Fibroblast of lung (primary cell): ENCODE results near the gene IZUMO4. TPM values are rescaled to one million over a fixed set of nuclear protein-coding genes. Genes with fewer than 3 reads are reported as not detected.

Experiments
- DNase-seq, 2 donors: peaks; one replicate each; pipeline versions ENCODE4 v3.0.0 to v3.0.0-alpha.2; 2010; ENCODE audit warnings: low read depth in 2 of 2
- H2AFZ ChIP-seq: 2 replicates; pipeline ENCODE4 v1.5.1; 2012; ENCODE audit warnings: low read length, control low read depth, inconsistent platforms
- H3K27ac ChIP-seq: 2 replicates; pipeline ENCODE4 v1.5.1; 2011; ENCODE audit warnings: low read length, control low read depth; ENCODE audit not compliant: insufficient read depth
- H3K27me3 ChIP-seq: 2 replicates; pipeline ENCODE4 v1.5.1; 2011; ENCODE audit warnings: mild to moderate bottlenecking, low read length; ENCODE audit not compliant: control insufficient read depth, insufficient read depth
- H3K36me3 ChIP-seq: 2 replicates; pipeline ENCODE4 v1.5.1; 2011; ENCODE audit warnings: low read length; ENCODE audit not compliant: control insufficient read depth, insufficient read depth
- H3K4me1 ChIP-seq: 2 replicates; pipeline ENCODE4 v1.5.1; 2011; ENCODE audit warnings: low read length; ENCODE audit not compliant: control insufficient read depth, insufficient read depth; ENCODE audit errors: extremely low read depth
- H3K4me2 ChIP-seq: 2 replicates; pipeline ENCODE4 v1.5.1; 2011; ENCODE audit warnings: low read length, control low read depth; ENCODE audit not compliant: insufficient read depth; ENCODE audit errors: extremely low read depth
- H3K4me3 ChIP-seq, 4 experiments: fragments of 200-600 bp in 1 of 4; sonication (generic) in 1 of 4; replicated peaks in 1 of 4; 2 replicates each; pipeline ENCODE4 v1.5.1; 2011 to 2016; ENCODE audit warnings: low read length in 4 of 4, low read depth in 3 of 4, mild to moderate bottlenecking in 3 of 4, control low read depth in 2 of 4, inconsistent platforms in 1 of 4, mixed read lengths in 1 of 4; ENCODE audit not compliant: insufficient read depth in 1 of 4; ENCODE audit errors: control extremely low read depth in 1 of 4
- H3K79me2 ChIP-seq: 2 replicates; pipeline ENCODE4 v1.5.1; 2012; ENCODE audit warnings: mild to moderate bottlenecking, low read length, inconsistent platforms; ENCODE audit not compliant: control insufficient read depth, insufficient read depth
- H3K9ac ChIP-seq: 2 replicates; pipeline ENCODE4 v1.5.1; 2011; ENCODE audit warnings: mild to moderate bottlenecking, low read length, control low read depth; ENCODE audit not compliant: insufficient read depth
- H3K9me3 ChIP-seq: 2 replicates; pipeline ENCODE4 v1.5.1; 2012; ENCODE audit warnings: low read depth, low read length; ENCODE audit not compliant: control insufficient read depth, insufficient read depth
- H4K20me1 ChIP-seq: 2 replicates; pipeline ENCODE4 v1.5.1; 2011; ENCODE audit warnings: low read length; ENCODE audit not compliant: control insufficient read depth, insufficient read depth; ENCODE audit errors: extremely low read depth
- EZH2 ChIP-seq: IDR thresholded peaks from 2 replicates; pipeline ENCODE4 v1.5.1; 2012; ENCODE audit warnings: low read length, control low read depth, mild to moderate bottlenecking; ENCODE audit errors: missing control alignments
- polyA plus RNA-seq, 2 donors: library from polyadenylated mRNA; depleted of rRNA in 1 of 2; stranded (reverse) in 1 of 2; unstranded in 1 of 2; fragments of >200 nt; gene quantifications; 2 replicates each; pipeline ENCODE4 v1.2.1, GENCODE V29; 2011 to 2012; ENCODE audit warnings: missing spikeins in 1 of 2
- total RNA-seq: library from RNA; depleted of rRNA; stranded (reverse); fragments of >200 nt; gene quantifications from 2 replicates; pipeline ENCODE4 v1.2.1, GENCODE V29; 2014
- TF ChIP-seq, protein P1 (sequence below), 2 donors: IDR thresholded peaks in 1 of 2; conservative IDR thresholded peaks in 1 of 2; 1 replicate in 1 of 2; 2 replicates in 1 of 2; pipeline ENCODE4 v1.5.1; 2011 to 2012; ENCODE audit warnings: low read length in 2 of 2, control low read depth in 1 of 2, inconsistent platforms in 1 of 2, low read depth in 1 of 2, mild to moderate bottlenecking in 1 of 2

IZUMO4 gene
- total and polyA plus RNA-seq, 2 donors (not counting 1 experiment from before 2014, with no cell fraction given), result 0.56 to 1.3 TPM

- H2AFZ ChIP-seq, result no peak overlapping the region
- peaks cover 19% of the 10 kb centered on the region for H3K4me1 ChIP-seq
- no peak overlapping the region for H3K27ac ChIP-seq
- peaks cover 31% of the 10 kb centered on the region for H3K36me3 ChIP-seq
- H3K27me3 ChIP-seq, result no peaks in the 10 kb centered on the region
- H3K9ac ChIP-seq, result no peak overlapping the region
- TF ChIP-seq EZH2, result no peak
- TF ChIP-seq, protein P1, sequence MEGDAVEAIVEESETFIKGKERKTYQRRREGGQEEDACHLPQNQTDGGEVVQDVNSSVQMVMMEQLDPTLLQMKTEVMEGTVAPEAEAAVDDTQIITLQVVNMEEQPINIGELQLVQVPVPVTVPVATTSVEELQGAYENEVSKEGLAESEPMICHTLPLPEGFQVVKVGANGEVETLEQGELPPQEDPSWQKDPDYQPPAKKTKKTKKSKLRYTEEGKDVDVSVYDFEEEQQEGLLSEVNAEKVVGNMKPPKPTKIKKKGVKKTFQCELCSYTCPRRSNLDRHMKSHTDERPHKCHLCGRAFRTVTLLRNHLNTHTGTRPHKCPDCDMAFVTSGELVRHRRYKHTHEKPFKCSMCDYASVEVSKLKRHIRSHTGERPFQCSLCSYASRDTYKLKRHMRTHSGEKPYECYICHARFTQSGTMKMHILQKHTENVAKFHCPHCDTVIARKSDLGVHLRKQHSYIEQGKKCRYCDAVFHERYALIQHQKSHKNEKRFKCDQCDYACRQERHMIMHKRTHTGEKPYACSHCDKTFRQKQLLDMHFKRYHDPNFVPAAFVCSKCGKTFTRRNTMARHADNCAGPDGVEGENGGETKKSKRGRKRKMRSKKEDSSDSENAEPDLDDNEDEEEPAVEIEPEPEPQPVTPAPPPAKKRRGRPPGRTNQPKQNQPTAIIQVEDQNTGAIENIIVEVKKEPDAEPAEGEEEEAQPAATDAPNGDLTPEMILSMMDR (conservative IDR thresholded peaks at IDR 0.05 in 1 of 2, IDR thresholded peaks at IDR 0.05 in 1 of 2; ENCODE audit: low read depth in 1 of 2, low read length in 2 of 2), result no peak
- H3K79me2 ChIP-seq, result peaks cover 34% of the 10 kb centered on the region
- H3K4me3 ChIP-seq, result peak overlapping the region in 2 of 4 experiments; percentile 85 to 90
- no peak for DNase-seq
- H3K4me2 ChIP-seq, result no peak overlapping the region
- H3K9me3 ChIP-seq, result no peaks in the 10 kb centered on the region
- H4K20me1 ChIP-seq, result no peaks in the 10 kb centered on the region
These were observed 48.4 kb upstream of the IZUMO4 start for GRCh38 chr19:2048104-2048958.

- Histone ChIP-seq H3K4me1 (peaks cover 19% of the 10 kb centered on the region), H3K79me2 (peaks cover 34% of the 10 kb centered on the region), H3K27ac (peak overlapping the region; percentile 50), H3K4me3 (peak overlapping the region; percentile 58 to 90 (median 84)), H3K9ac (peak overlapping the region; percentile 32), H4K20me1 (no peaks in the 10 kb centered on the region), H3K36me3 (peaks cover 28% of the 10 kb centered on the region), H3K4me2 (peak overlapping the region; percentile 91), H3K27me3 (no peaks in the 10 kb centered on the region), H3K9me3 (no peaks in the 10 kb centered on the region), H2AFZ (no peak overlapping the region)
- DNase-seq, result no peak
- TF ChIP-seq, protein P1 (conservative IDR thresholded peaks at IDR 0.05 in 1 of 2, IDR thresholded peaks at IDR 0.05 in 1 of 2; ENCODE audit: low read depth in 1 of 2, low read length in 2 of 2), result no peak
- TF ChIP-seq EZH2, result no peak
These were observed 47.6 kb upstream of the IZUMO4 start for GRCh38 chr19:2048959-2049740.

DNA sequence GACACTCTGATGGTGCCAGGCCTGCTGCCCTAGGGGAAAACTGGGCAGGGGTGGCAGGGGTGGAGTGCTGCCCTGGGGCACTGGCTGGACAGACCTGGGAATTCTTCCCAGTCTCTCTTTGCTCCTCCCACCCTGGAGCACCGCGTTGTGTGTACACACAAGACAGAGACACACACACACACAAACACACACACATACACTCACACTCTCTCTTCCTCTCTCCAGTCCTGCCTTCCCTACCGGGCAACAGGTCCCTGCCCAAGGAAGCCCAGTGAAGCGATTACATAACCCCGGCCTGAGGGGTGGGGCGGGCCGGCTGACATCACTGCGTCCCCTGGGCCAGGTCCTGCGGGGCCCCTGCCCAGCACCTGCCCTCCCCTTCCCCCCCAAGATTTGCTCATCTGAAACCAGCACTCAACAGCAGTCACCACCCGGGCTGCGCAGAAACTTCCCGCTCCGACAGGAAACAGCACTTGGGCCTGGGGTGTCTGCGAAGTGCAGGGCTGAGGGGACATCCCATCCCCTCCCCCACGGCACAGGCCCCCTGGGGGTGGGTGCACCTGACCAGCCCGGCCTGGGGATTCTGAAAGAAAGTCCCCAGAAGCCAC, 46.9 kb upstream of the IZUMO4 start:
- Histone ChIP-seq H3K4me2 (peak overlapping the region; percentile 91), H3K79me2 (peaks cover 34% of the 10 kb centered on the region), H3K36me3 (peaks cover 25% of the 10 kb centered on the region), H3K9ac (peak overlapping the region; percentile 67), H3K4me1 (peaks cover 19% of the 10 kb centered on the region), H3K9me3 (no peaks in the 10 kb centered on the region), H3K4me3 (peak overlapping the region; percentile 58 to 90 (median 84)), H4K20me1 (no peaks in the 10 kb centered on the region), H3K27me3 (no peaks in the 10 kb centered on the region), H2AFZ (no peak overlapping the region), H3K27ac (peak overlapping the region; percentile 50)
- no peak for TF ChIP-seq EZH2
- TF ChIP-seq, protein P1 (conservative IDR thresholded peaks at IDR 0.05 in 1 of 2, IDR thresholded peaks at IDR 0.05 in 1 of 2; ENCODE audit: low read depth in 1 of 2, low read length in 2 of 2), result no peak
- DNase-seq, result peak; percentile 62 to 74
